ENCODE measurements around the gene PPP2R1A.

PPP2R1A gene

GRCh38 chr19:52190487-52191293 is 838 bp downstream of the PPP2R1A start:
- no peak for DNase-seq (ENCODE audit: low spot score)
- no peak for TF ChIP-seq CTCF (IDR thresholded peaks at IDR 0.05; ENCODE audit: borderline replicate concordance, control extremely low read depth, extremely low read depth, insufficient read depth, missing control alignments)
- in situ Hi-C loops (cut with MboI; ENCODE audit: low sequenced_read_pairs, unreplicated experiment) = no loop called here

- DNase-seq (ENCODE audit: low spot score) = no peak
- no peak for TF ChIP-seq CTCF (IDR thresholded peaks at IDR 0.05; ENCODE audit: borderline replicate concordance, control extremely low read depth, extremely low read depth, insufficient read depth, missing control alignments)
- in situ Hi-C loops (cut with MboI; ENCODE audit: low sequenced_read_pairs, unreplicated experiment) = no loop called here
Observed at GRCh38 chr19:52191389-52191788, 1.5 kb downstream of the PPP2R1A start.

- no peak for DNase-seq (ENCODE audit: low spot score)
- no peak for TF ChIP-seq CTCF (IDR thresholded peaks at IDR 0.05; ENCODE audit: borderline replicate concordance, control extremely low read depth, extremely low read depth, insufficient read depth, missing control alignments)
- in situ Hi-C loops (cut with MboI; ENCODE audit: low sequenced_read_pairs, unreplicated experiment) = no loop called here
Observed at GRCh38 chr19:52191951-52192350, 2.1 kb downstream of the PPP2R1A start.

- in situ Hi-C loops (cut with MboI; ENCODE audit: low sequenced_read_pairs, unreplicated experiment) = no loop called here
- no peak for TF ChIP-seq CTCF (IDR thresholded peaks at IDR 0.05; ENCODE audit: borderline replicate concordance, control extremely low read depth, extremely low read depth, insufficient read depth, missing control alignments)
- no peak for DNase-seq (ENCODE audit: low spot score)
Observed at GRCh38 chr19:52196256-52196967, 6.6 kb downstream of the PPP2R1A start.

GRCh38 chr19:52197964-52198363 is 8.1 kb downstream of the PPP2R1A start:
- TF ChIP-seq CTCF (IDR thresholded peaks at IDR 0.05; ENCODE audit: borderline replicate concordance, control extremely low read depth, extremely low read depth, insufficient read depth, missing control alignments) = no peak
- DNase-seq (ENCODE audit: low spot score) = no peak
- in situ Hi-C loops (cut with MboI; ENCODE audit: low sequenced_read_pairs, unreplicated experiment) = no loop called here

- no peak for DNase-seq (ENCODE audit: low spot score)
- in situ Hi-C loops (cut with MboI; ENCODE audit: low sequenced_read_pairs, unreplicated experiment) = no loop called here
- TF ChIP-seq CTCF (IDR thresholded peaks at IDR 0.05; ENCODE audit: borderline replicate concordance, control extremely low read depth, extremely low read depth, insufficient read depth, missing control alignments) = no peak
Observed at GRCh38 chr19:52198678-52199077, 8.8 kb downstream of the PPP2R1A start.

Data from GM13976 (cell line).